NT2/D1 (cell line): ENCODE measurements around the gene DNAH11.

Experiments
- DNase-seq: peaks from one replicate; pipeline ENCODE4 v3.0.0-alpha.2; 2011; ENCODE audit warnings: low read depth, low spot score
- H3K27me3 ChIP-seq: 2 replicates; pipeline ENCODE4 v1.6.0; 2011; ENCODE audit warnings: mild to moderate bottlenecking; ENCODE audit not compliant: insufficient read length, insufficient read depth
- H3K36me3 ChIP-seq: 2 replicates; pipeline ENCODE4 v1.6.1; 2011; ENCODE audit warnings: mild to moderate bottlenecking, low read length, mixed read lengths; ENCODE audit not compliant: insufficient read depth, insufficient read length
- H3K4me1 ChIP-seq: 2 replicates; pipeline ENCODE4 v1.5.1; 2011; ENCODE audit not compliant: insufficient read depth, insufficient read length
- H3K4me3 ChIP-seq: 2 replicates; pipeline ENCODE4 v1.5.1; 2011; ENCODE audit warnings: low read depth; ENCODE audit not compliant: insufficient read length
- H3K9ac ChIP-seq: 2 replicates; pipeline ENCODE4 v1.6.0; 2011; ENCODE audit warnings: low read depth; ENCODE audit not compliant: insufficient read length
- H3K9me3 ChIP-seq: 2 replicates; pipeline ENCODE4 v1.5.1; 2011; ENCODE audit warnings: mild to moderate bottlenecking, low read length; ENCODE audit not compliant: insufficient read depth
- SUZ12 ChIP-seq: IDR thresholded peaks from 2 replicates; pipeline ENCODE4 v1.6.1; 2011; ENCODE audit not compliant: insufficient read length, insufficient read depth; ENCODE audit errors: extremely low read depth
- YY1 ChIP-seq: IDR thresholded peaks from 2 replicates; pipeline ENCODE4 v1.6.1; 2011; ENCODE audit not compliant: insufficient read length, insufficient read depth
- ZNF274 ChIP-seq: IDR thresholded peaks from 2 replicates; pipeline ENCODE4 v1.6.1; 2011; ENCODE audit warnings: mild to moderate bottlenecking, low read depth, low read length

The DNAH11 gene

DNA sequence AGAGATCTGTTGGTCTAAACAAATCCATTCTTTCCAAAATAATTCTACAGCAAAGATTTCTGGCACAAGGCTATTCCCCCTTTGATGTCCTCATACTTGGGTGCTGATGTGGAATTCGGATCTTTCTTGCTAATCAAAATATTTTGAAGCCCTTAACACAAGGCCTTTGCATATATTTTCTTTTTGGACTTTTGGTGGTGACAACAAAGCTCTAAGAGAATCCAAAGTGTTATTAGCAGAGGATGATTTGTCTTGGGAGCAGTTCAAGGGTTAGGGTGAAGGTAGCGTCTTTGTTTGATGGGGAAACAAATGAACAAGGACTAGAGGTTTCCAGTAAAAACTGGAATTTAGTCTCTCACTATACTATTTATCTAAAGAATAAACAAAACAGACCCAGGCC is 205.0 kb downstream of the DNAH11 start:
- no peaks in the 10 kb centered on the region for H3K36me3 ChIP-seq
- peaks cover 2% of the 10 kb centered on the region for H3K4me1 ChIP-seq
- DNase-seq, result no peak
- TF ChIP-seq YY1 (no peak), SUZ12 (no peak), ZNF274 (no peak)
- no peak overlapping the region for H3K9ac ChIP-seq
- no peaks in the 10 kb centered on the region for H3K27me3 ChIP-seq
- no peaks in the 10 kb centered on the region for H3K9me3 ChIP-seq
- no peak overlapping the region for H3K4me3 ChIP-seq

- TF ChIP-seq YY1 (no peak), ZNF274 (no peak), SUZ12 (no peak)
- no peaks in the 10 kb centered on the region for H3K9me3 ChIP-seq
- H3K36me3 ChIP-seq, result no peaks in the 10 kb centered on the region
- H3K4me3 ChIP-seq, result no peak overlapping the region
- H3K4me1 ChIP-seq, result peaks cover 2% of the 10 kb centered on the region
- no peaks in the 10 kb centered on the region for H3K27me3 ChIP-seq
- no peak for DNase-seq
- H3K9ac ChIP-seq, result no peak overlapping the region
These were observed 206.5 kb downstream of the DNAH11 start for GRCh38 chr7:21749378-21749777.

DNA sequence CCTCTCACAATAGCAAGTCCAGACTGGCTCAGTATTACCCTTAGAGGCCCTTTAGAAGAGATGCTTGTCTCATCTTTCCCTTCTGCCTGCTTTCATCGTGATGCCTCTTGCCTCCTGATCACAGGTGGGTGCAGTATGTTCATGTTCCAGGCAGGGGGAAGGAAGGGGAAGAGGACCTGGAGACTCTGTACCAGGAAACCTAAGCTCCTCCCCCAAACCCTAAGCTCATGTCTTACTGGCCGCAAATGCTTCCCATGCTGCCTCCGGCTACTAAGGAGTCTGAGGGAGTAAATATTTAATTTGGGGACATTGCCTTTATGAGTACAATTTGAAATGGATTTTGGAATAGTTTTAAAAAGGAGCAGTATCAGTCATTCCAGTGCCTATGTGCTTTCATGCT is 210.2 kb downstream of the DNAH11 start:
- H3K27me3 ChIP-seq, result no peaks in the 10 kb centered on the region
- TF ChIP-seq SUZ12, result no peak
- no peak for TF ChIP-seq YY1
- no peak for TF ChIP-seq ZNF274
- no peaks in the 10 kb centered on the region for H3K36me3 ChIP-seq
- no peak overlapping the region for H3K4me3 ChIP-seq
- no peaks in the 10 kb centered on the region for H3K9me3 ChIP-seq
- DNase-seq, result no peak
- no peak overlapping the region for H3K9ac ChIP-seq
- H3K4me1 ChIP-seq, result peaks cover 2% of the 10 kb centered on the region

DNA sequence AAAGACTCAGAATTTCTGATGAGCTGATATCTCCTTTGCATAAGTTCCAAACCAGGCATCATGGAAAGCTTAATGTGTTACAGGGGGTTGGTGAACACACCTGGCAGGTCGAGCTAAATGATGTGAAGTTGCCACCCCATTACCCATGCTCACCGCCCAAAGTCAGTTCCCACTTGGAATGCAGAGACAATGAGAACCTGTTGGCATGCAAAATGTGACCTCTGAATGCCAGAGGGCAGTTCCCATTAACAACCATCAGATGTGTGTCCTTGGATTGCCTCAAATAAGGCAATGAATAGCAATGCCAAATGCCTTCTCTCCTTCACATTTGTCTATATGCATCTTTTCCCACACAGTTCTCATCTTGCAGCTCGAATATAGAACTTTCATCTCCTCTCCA is 212.1 kb downstream of the DNAH11 start:
- no peaks in the 10 kb centered on the region for H3K9me3 ChIP-seq
- H3K4me1 ChIP-seq, result no peaks in the 10 kb centered on the region
- H3K4me3 ChIP-seq, result no peak overlapping the region
- DNase-seq, result no peak
- no peaks in the 10 kb centered on the region for H3K36me3 ChIP-seq
- H3K27me3 ChIP-seq, result no peaks in the 10 kb centered on the region
- no peak overlapping the region for H3K9ac ChIP-seq
- no peak for TF ChIP-seq YY1
- TF ChIP-seq ZNF274, result no peak
- no peak for TF ChIP-seq SUZ12

DNA sequence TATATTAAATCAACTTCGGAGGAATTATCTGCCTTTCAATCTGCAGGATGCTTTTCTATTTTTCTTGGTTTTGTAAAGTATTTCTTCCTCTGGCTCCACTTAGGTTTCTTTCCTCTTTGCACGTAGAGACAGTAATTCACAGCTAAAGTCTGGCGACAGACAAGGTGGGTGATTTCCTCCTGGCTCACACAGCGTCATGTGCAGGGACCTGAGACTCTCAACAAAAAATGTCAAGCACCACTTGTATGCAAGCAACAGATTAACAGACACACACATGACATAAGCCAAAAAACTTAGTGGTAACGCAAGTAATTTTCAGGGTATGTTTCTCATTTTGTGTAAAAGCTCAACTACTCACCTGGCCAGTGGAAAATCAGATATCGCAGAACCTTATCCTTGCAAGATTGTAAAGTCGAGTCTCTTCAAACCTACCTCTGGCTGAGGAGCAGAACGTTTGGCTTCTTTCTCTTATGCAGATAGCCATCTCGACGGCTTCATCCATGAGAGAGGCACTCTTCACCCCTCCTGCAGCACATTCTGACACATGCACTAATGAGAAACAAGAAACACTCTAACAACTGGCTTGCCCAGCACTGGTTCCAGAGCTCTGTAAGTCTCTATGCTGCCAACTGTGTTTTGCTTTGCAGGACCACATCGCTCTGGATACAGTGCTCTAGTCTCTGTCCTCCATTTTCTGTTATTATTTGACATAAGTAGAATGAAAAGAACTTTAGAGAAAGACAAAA is 214.9 kb downstream of the DNAH11 start:
- Histone ChIP-seq H3K4me3 (no peak overlapping the region), H3K4me1 (no peaks in the 10 kb centered on the region), H3K9ac (no peak overlapping the region), H3K27me3 (no peaks in the 10 kb centered on the region), H3K36me3 (no peaks in the 10 kb centered on the region), H3K9me3 (no peaks in the 10 kb centered on the region)
- no peak for DNase-seq
- TF ChIP-seq YY1 (no peak), SUZ12 (no peak), ZNF274 (no peak)

GRCh38 chr7:21758286-21758685 is 215.4 kb downstream of the DNAH11 start:
- Histone ChIP-seq H3K9me3 (no peaks in the 10 kb centered on the region), H3K4me3 (no peak overlapping the region), H3K36me3 (no peaks in the 10 kb centered on the region), H3K9ac (no peak overlapping the region), H3K4me1 (no peaks in the 10 kb centered on the region), H3K27me3 (no peaks in the 10 kb centered on the region)
- TF ChIP-seq YY1 (no peak), ZNF274 (no peak), SUZ12 (no peak)
- no peak for DNase-seq

- Histone ChIP-seq H3K9ac (no peak overlapping the region), H3K4me1 (no peaks in the 10 kb centered on the region), H3K4me3 (no peak overlapping the region), H3K36me3 (no peaks in the 10 kb centered on the region), H3K9me3 (no peaks in the 10 kb centered on the region), H3K27me3 (no peaks in the 10 kb centered on the region)
- TF ChIP-seq SUZ12, result no peak
- no peak for TF ChIP-seq YY1
- no peak for TF ChIP-seq ZNF274
- no peak for DNase-seq
These were observed 219.6 kb downstream of the DNAH11 start for GRCh38 chr7:21762469-21762868.
